KMS-11 (cell line): ENCODE data around the gene ADH5.
"Not testable (repeated sequence)": the region's sequence is repeated elsewhere in the genome, so short reads cannot be mapped to it uniquely, and the experiment has no call there.

ENCODE experiments used
- H2AFZ ChIP-seq: fragments of 200-600 bp; sonication (generic); 2 replicates; pipeline ENCODE4 v1.6.1; 2016; ENCODE audit warnings: antibody characterized with exemption, mixed run types, low read depth
- H3K27ac ChIP-seq: fragments of 200-600 bp; sonication (generic); 2 replicates; pipeline ENCODE4 v1.6.1; 2016; ENCODE audit warnings: mild to moderate bottlenecking, mixed run types
- H3K27me3 ChIP-seq: fragments of 200-600 bp; sonication (generic); 2 replicates; pipeline ENCODE4 v1.6.1; 2017; ENCODE audit warnings: mild to moderate bottlenecking, low read depth, mixed run types, moderate library complexity; ENCODE audit not compliant: insufficient read depth
- H3K36me3 ChIP-seq: fragments of 200-600 bp; sonication (generic); 2 replicates; pipeline ENCODE4 v1.6.1; 2017; ENCODE audit warnings: mild to moderate bottlenecking, mixed run types; ENCODE audit not compliant: insufficient read depth
- H3K4me1 ChIP-seq: fragments of 200-600 bp; sonication (generic); 2 replicates; pipeline ENCODE4 v1.6.1; 2016; ENCODE audit warnings: mild to moderate bottlenecking, low read depth, mixed run types; ENCODE audit not compliant: poor library complexity, severe bottlenecking
- H3K4me2 ChIP-seq: fragments of 200-600 bp; sonication (generic); 2 replicates; pipeline ENCODE4 v1.7.0; 2016; ENCODE audit warnings: mild to moderate bottlenecking, mixed run types
- H3K4me3 ChIP-seq: fragments of 200-600 bp; sonication (generic); IDR thresholded peaks from 2 replicates; pipeline ENCODE4 v1.6.1; 2017; ENCODE audit warnings: low read depth, low read length, mixed read lengths; ENCODE audit not compliant: insufficient read depth
- H3K79me2 ChIP-seq: fragments of 200-600 bp; sonication (generic); 2 replicates; pipeline ENCODE4 v1.6.1; 2016; ENCODE audit warnings: low read depth, mixed run types; ENCODE audit not compliant: insufficient read depth
- H3K9ac ChIP-seq: fragments of 200-600 bp; sonication (generic); 2 replicates; pipeline ENCODE4 v1.6.1; 2016; ENCODE audit warnings: mild to moderate bottlenecking, mixed run types
- H4K20me1 ChIP-seq: fragments of 200-600 bp; sonication (generic); 2 replicates; pipeline ENCODE4 v1.6.1; 2016; ENCODE audit warnings: mild to moderate bottlenecking, mixed run types; ENCODE audit not compliant: insufficient read depth
- CTCF ChIP-seq: fragments of 200-600 bp; sonication (generic); conservative IDR thresholded peaks from 2 replicates; pipeline ENCODE4 v1.6.1; 2017; ENCODE audit warnings: low read depth, mild to moderate bottlenecking, antibody characterized with exemption, low read length, moderate library complexity, mixed read lengths

ADH5 gene

DNA sequence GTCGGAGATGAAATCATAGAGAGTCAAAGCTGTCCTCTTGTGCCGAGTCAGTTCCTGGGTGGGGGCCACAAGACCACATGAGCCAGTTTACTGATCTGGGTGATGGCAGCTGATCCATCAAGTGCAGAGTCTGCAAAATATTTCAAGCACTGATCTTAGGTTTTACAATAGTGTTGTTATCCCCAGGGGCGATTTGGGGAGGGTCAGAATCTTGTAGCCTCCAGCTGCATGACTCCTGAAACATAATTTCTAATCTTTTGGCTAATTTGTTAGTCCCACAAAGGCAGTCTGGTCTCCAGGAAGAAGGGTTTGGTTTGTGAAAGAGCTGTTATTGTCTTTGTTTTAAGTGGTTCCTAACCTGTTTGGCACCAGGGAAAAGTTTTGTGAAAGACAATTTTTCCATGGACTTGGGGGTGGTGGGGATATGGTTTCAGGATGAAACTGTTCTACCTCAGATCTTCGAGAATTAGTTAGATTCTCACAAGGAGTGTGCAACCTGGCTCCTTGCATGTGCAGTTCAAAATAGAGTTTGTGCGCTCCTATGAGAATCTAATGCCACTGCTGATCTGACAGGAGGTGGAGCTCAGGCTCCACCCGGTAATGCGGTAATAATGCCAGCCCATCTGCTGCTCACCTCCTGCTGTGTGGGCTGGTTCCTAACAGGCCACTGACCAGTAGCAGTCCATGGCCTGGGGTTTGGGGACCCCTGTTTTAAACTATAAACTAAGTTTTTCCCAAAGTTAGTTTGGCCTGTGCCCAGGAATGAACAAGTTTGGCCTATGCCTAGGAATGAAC is 63.9 kb downstream of the ADH5 start:
- no peaks in the 10 kb centered on the region for H3K27me3 ChIP-seq
- H3K4me2 ChIP-seq = no peak overlapping the region
- H2AFZ ChIP-seq = no peak overlapping the region
- H3K4me3 ChIP-seq = no peak overlapping the region
- no peak for TF ChIP-seq CTCF
- H4K20me1 ChIP-seq = no peaks in the 10 kb centered on the region; the same call in 1 of the 2 replicates
- H3K36me3 ChIP-seq = no peaks in the 10 kb centered on the region; the same call in 1 of the 2 replicates
- H3K9ac ChIP-seq = no peak overlapping the region
- peaks cover 50% of the 10 kb centered on the region; the same call in 1 of the 2 replicates for H3K79me2 ChIP-seq
- H3K4me1 ChIP-seq = no peaks in the 10 kb centered on the region
- no peak overlapping the region for H3K27ac ChIP-seq

- H3K79me2 ChIP-seq = peaks cover 51% of the 10 kb centered on the region; the same call in 1 of the 2 replicates
- not testable (repeated sequence) for H3K27ac ChIP-seq, H4K20me1 ChIP-seq
These were observed 64.8 kb downstream of the ADH5 start for GRCh38 chr4:99023800-99024251.

GRCh38 chr4:99022566-99022965 is 66.0 kb downstream of the ADH5 start:
- no peak overlapping the region for H3K4me3 ChIP-seq
- no peak overlapping the region for H2AFZ ChIP-seq
- no peaks in the 10 kb centered on the region for H4K20me1 ChIP-seq
- H3K27me3 ChIP-seq = no peaks in the 10 kb centered on the region
- H3K4me2 ChIP-seq = no peak overlapping the region
- H3K79me2 ChIP-seq = peaks cover 51% of the 10 kb centered on the region; the same call in 1 of the 2 replicates
- H3K4me1 ChIP-seq = no peaks in the 10 kb centered on the region
- no peak for TF ChIP-seq CTCF
- H3K27ac ChIP-seq = no peak overlapping the region
- H3K9ac ChIP-seq = no peak overlapping the region
- H3K36me3 ChIP-seq = no peaks in the 10 kb centered on the region; the same call in 1 of the 2 replicates

More at GRCh38 chr4:99023800-99024251, 64.8 kb downstream of the ADH5 start:
- not testable (repeated sequence) for H3K9ac ChIP-seq, H3K4me1 ChIP-seq, H3K4me2 ChIP-seq, H2AFZ ChIP-seq, H3K36me3 ChIP-seq, H3K4me3 ChIP-seq, H3K27me3 ChIP-seq

DNA sequence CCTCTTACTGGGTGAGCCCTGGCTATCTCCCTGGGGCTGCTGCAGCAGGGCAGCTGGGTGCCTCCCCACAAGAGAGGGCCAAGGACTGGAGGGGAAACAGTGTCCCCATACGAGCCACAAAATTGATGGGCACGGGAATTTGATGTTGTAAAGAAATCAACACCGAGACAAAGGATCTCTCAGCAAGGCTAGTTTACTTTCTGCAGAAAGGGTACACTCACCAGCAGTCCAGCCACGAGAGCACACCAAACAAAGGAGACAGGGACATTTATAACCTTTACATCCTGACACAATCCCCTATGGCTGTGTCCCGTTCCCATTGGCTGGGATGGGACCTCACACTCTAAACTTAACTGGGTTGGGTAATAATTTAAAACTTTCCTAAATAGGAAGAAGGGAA is 67.2 kb downstream of the ADH5 start:
- Histone ChIP-seq H3K4me3 (no peak overlapping the region), H3K79me2 (peaks cover 63% of the 10 kb centered on the region; the same call in 1 of the 2 replicates), H2AFZ (no peak overlapping the region), H4K20me1 (no peaks in the 10 kb centered on the region), H3K36me3 (no peaks in the 10 kb centered on the region; the same call in 1 of the 2 replicates), H3K4me2 (no peak overlapping the region), H3K9ac (no peak overlapping the region), H3K27ac (no peak overlapping the region), H3K4me1 (no peaks in the 10 kb centered on the region), H3K27me3 (no peaks in the 10 kb centered on the region)
- TF ChIP-seq CTCF = no peak
